Measurements from ENCODE around the gene LCE3C.

Gene LCE3C

GRCh38 chr1:152626744-152627143, 26.7 kb downstream of the LCE3C start:
- TF ChIP-seq CTCF (IDR thresholded peaks at IDR 0.05; ENCODE audit: borderline replicate concordance, insufficient read depth, low read depth, low read length): no peak
- H3K4me3 ChIP-seq (ENCODE audit: low read depth, low read length): no peak overlapping the region

GRCh38 chr1:152630596-152630995, 30.6 kb downstream of the LCE3C start:
- no peak for TF ChIP-seq CTCF (IDR thresholded peaks at IDR 0.05; ENCODE audit: borderline replicate concordance, insufficient read depth, low read depth, low read length)
- H3K4me3 ChIP-seq (ENCODE audit: low read depth, low read length): no peak overlapping the region

GRCh38 chr1:152640351-152640750, 40.3 kb downstream of the LCE3C start:
- no peak for TF ChIP-seq CTCF (IDR thresholded peaks at IDR 0.05; ENCODE audit: borderline replicate concordance, insufficient read depth, low read depth, low read length)
- no peak overlapping the region for H3K4me3 ChIP-seq (ENCODE audit: low read depth, low read length)

- TF ChIP-seq CTCF (IDR thresholded peaks at IDR 0.05; ENCODE audit: borderline replicate concordance, insufficient read depth, low read depth, low read length): no peak
- H3K4me3 ChIP-seq (ENCODE audit: low read depth, low read length): no peak overlapping the region
Measured at GRCh38 chr1:152643945-152644344, 43.9 kb downstream of the LCE3C start.

GRCh38 chr1:152645146-152645545, 45.1 kb downstream of the LCE3C start:
- no peak overlapping the region for H3K4me3 ChIP-seq (ENCODE audit: low read depth, low read length)
- TF ChIP-seq CTCF (IDR thresholded peaks at IDR 0.05; ENCODE audit: borderline replicate concordance, insufficient read depth, low read depth, low read length): no peak

- no peak for TF ChIP-seq CTCF (IDR thresholded peaks at IDR 0.05; ENCODE audit: borderline replicate concordance, insufficient read depth, low read depth, low read length)
- H3K4me3 ChIP-seq (ENCODE audit: low read depth, low read length): no peak overlapping the region
Measured at GRCh38 chr1:152646656-152647055, 46.6 kb downstream of the LCE3C start.
